GM12872 (cell line): Measurements from ENCODE around the gene LCN10.

Source experiments
- TF ChIP-seq, protein P1 (sequence below): IDR thresholded peaks from 3 replicates; pipeline ENCODE4 v1.5.1; 2011; ENCODE audit warnings: low read depth, mild to moderate bottlenecking, low read length, moderate library complexity; ENCODE audit not compliant: insufficient read depth

The LCN10 gene

DNA sequence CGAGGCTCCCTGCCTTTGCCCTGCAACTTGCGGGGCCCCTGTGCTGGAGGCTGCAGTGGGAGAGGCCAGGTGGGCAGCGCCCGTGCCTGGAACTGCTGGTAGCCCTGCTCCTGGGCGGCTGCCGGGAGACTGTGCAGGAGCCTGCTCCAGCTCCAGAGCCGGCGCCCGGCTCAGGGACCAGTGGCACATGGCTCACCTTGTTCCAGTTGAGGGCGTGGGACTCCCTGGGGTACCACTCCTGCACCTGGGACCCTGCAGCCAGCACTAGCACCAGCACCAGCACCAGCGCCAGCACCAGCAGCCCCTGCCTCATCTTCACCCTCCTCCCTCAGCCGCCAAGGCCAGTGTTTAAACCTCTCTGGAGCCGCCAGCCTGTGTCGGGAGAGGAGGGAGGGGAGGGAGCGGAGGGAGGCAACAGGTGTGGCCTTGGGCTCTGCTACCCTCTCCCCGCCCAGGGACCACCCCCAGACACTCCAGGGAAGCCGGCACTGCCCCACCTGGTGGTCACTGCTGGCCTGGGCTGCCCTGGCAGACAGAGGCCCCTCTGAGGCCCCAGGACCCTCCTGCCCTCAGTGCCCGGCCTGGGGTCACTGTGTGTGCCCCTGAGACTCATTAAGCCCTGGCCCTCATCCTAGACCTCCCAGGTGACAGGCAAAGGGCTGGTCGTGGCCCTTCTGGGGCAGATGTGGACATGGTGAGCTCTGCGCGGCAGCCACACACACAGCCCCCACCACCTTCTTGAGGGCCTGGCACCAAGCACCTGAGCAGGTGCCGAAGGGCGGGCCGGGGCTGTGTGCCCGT, at the start of gene LCN10:
LCN10 (minus strand) TSS at position 350 of the 801 bp plus-strand sequence; CDS start at position 313, 37 bp downstream.
- TF ChIP-seq, protein P1, sequence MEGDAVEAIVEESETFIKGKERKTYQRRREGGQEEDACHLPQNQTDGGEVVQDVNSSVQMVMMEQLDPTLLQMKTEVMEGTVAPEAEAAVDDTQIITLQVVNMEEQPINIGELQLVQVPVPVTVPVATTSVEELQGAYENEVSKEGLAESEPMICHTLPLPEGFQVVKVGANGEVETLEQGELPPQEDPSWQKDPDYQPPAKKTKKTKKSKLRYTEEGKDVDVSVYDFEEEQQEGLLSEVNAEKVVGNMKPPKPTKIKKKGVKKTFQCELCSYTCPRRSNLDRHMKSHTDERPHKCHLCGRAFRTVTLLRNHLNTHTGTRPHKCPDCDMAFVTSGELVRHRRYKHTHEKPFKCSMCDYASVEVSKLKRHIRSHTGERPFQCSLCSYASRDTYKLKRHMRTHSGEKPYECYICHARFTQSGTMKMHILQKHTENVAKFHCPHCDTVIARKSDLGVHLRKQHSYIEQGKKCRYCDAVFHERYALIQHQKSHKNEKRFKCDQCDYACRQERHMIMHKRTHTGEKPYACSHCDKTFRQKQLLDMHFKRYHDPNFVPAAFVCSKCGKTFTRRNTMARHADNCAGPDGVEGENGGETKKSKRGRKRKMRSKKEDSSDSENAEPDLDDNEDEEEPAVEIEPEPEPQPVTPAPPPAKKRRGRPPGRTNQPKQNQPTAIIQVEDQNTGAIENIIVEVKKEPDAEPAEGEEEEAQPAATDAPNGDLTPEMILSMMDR: no peak

DNA sequence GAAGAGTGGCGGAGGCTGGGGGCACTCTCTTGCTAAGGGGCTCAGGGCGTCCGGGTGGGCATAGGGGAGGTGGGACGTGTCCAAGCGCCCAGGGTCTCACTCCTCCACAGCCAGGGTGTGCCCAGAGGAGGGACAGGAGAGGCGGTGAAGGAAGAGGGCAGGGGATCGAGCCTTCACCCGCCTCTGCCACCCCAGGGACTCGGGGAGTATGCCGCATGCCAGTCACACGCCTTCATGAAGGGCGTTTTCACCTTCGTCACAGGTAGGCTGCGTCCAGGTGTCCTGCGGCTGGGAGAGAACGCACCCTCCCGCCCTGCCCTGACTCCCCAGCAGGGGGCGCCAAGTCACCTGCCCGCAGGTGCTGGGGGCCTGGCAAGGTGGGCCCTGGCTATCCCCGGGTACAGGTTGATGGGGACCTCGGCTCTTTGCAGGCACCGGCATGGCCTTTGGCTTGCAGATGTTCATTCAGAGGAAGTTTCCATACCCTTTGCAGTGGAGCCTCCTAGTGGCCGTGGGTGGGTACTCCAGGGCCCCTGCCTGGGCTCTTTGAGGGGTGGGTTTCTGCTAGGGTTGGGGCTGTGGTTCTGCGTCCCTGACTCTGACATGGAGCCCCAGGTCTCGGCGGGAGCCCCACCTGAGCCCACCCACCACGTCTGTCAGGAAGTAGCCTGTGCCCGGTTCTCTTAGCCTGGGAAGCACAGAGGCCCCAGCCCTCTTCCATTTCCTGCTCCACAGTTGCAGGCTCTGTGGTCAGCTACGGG, 49.0 kb upstream of the LCN10 start:
- TF ChIP-seq, protein P1: peak; percentile 99

DNA sequence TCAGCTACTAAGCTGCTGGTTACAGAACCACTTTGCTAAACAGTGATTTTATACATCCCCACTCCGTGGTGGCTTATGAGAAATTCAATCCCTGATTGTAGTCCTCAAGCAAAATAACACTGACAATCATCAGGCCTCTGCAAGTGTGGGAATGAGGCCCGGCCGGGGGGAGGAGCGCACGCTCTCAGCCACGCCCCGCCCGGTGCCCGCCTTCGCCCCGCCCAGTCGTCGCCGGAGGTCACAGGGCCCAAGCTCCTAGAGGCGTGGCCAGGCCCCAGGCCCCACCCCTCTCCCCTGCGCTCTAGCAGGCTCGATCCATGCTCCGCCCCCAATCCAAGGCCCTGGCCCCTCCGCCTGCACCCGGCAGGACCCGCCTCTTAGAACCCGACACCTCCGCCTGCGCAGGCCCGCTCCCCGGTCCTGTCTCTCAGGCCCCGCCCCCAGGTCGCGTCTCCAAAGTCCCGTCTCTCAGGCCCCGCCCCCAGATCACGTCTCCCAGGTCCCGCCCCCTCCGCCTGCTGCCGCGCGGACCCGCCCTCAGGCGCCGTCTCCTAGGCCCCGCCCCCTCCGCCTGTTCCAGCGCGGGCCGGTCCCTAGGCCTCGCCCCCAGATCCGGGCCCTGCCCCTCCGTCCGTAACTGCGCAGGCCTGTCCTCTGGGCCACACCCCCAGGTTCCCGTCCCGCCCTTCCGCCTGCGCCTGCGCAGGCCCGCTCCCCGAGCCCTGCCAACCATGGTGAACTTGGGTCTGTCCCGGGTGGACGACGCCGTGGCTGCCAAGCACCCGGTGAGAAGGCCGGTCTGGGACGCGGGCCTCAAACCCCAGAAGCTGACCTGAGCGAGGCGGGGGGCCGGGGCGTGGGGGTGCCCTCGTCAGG, 48.1 kb upstream of the LCN10 start, which contains the start of gene TMEM141:
TMEM141 (plus strand) TSS at position 705 of the 876 bp plus-strand sequence; CDS start at position 732, 27 bp downstream.
- TF ChIP-seq, protein P1: no peak

- TF ChIP-seq, protein P1: no peak
Measured at GRCh38 chr9:136789523-136789937, 46.8 kb upstream of the LCN10 start.

DNA sequence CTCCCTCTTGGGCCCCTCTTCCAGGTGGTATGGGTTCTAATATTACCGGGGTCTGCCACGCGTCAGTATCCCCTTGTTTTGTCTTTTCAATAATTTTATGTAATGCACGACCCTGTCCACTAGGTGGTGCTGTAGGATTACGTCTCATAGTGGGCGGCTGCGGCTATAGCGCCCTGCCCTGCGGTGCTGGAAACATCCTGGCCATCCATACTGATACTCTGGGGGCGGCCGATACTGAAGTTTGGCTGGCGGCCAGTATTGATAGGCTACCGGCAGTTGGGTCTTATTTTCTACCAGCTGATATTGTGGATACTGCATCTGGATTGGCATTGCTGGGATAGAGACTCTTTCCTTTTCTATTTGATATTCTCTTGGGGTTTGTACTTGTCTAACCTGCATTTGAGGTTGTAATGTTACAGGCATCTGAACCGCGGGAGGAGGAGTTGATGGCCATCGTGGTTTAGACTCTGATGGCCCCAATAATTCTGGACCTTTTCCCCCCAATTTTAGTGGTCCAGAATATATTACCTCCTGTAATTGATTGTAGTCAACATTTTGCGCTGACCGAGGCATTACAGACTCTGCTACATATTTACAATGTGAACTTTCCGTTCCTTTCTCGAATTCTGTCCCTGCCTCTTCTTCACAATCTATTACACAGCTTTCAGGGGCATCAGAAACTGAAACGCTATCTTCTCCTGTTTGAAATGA, 45.1 kb upstream of the LCN10 start:
- TF ChIP-seq, protein P1: peak; percentile 75

DNA sequence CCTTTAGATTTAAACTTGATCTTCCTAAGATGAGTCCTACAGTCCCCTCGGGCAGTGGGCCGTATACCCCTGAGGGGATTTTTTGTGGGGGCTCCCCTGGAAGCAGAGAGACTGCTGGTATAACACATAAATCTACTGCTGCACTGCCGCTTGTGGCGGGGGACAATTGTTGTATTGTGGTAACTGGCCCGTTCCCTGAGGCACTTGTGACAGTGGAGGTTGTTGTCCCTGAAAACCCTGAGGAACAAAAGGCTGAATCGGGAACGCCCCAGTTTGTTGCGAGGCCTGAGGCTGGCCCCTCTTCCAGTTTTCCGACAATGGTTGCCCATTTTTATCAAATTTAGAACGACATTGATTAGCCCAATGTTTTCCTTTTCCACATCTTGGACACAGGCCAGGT, 43.7 kb upstream of the LCN10 start:
- TF ChIP-seq, protein P1: no peak
